ENCODE data around the gene PTBP2.
"Not testable (repeated sequence)": the region's sequence is repeated elsewhere in the genome, so short reads cannot be mapped to it uniquely, and the experiment has no call there.

The PTBP2 gene

GRCh38 chr1:96790599-96790998, 69.0 kb downstream of the PTBP2 start:
- TF ChIP-seq EZH2phosphoT487 (IDR thresholded peaks at IDR 0.05; ENCODE audit: low read depth) (no peak), CTCF (IDR thresholded peaks at IDR 0.05; ENCODE audit: low read depth, low read length) (no peak)
- H2AFZ ChIP-seq (ENCODE audit: low read depth, low read length) = no peak overlapping the region
- H3K27ac ChIP-seq (ENCODE audit: low read length) = no peak overlapping the region
- H3K9ac ChIP-seq (ENCODE audit: low read length) = no peak overlapping the region
- H3K9me3 ChIP-seq (ENCODE audit: insufficient read depth, low read length) = no peaks in the 10 kb centered on the region
- no peaks in the 10 kb centered on the region for H4K20me1 ChIP-seq (ENCODE audit: insufficient read depth, low read length)
- no peaks in the 10 kb centered on the region for H3K27me3 ChIP-seq (ENCODE audit: low read depth, low read length)
- no peaks in the 10 kb centered on the region for H3K79me2 ChIP-seq (ENCODE audit: low read length)
- H3K4me2 ChIP-seq (ENCODE audit: low read length) = no peak overlapping the region
- H3K4me1 ChIP-seq (ENCODE audit: low read length) = no peaks in the 10 kb centered on the region
- peaks cover 15% of the 10 kb centered on the region for H3K36me3 ChIP-seq (replicated peaks; ENCODE audit: low read depth, low read length)
- no peak overlapping the region for H3K4me3 ChIP-seq (ENCODE audit: low read length)

GRCh38 chr1:96792220-96792619, 70.6 kb downstream of the PTBP2 start:
- H3K9ac ChIP-seq (ENCODE audit: low read length) = no peak overlapping the region
- no peak overlapping the region for H3K27ac ChIP-seq (ENCODE audit: low read length)
- H3K36me3 ChIP-seq (replicated peaks; ENCODE audit: low read depth, low read length) = peaks cover 15% of the 10 kb centered on the region
- H4K20me1 ChIP-seq (ENCODE audit: insufficient read depth, low read length) = no peaks in the 10 kb centered on the region
- H3K79me2 ChIP-seq (ENCODE audit: low read length) = no peaks in the 10 kb centered on the region
- TF ChIP-seq CTCF (IDR thresholded peaks at IDR 0.05; ENCODE audit: low read depth, low read length) (no peak), EZH2phosphoT487 (IDR thresholded peaks at IDR 0.05; ENCODE audit: low read depth) (no peak)
- H3K4me1 ChIP-seq (ENCODE audit: low read length) = no peaks in the 10 kb centered on the region
- no peak overlapping the region for H3K4me2 ChIP-seq (ENCODE audit: low read length)
- no peak overlapping the region for H3K4me3 ChIP-seq (ENCODE audit: low read length)
- H3K27me3 ChIP-seq (ENCODE audit: low read depth, low read length) = no peaks in the 10 kb centered on the region
- H2AFZ ChIP-seq (ENCODE audit: low read depth, low read length) = no peak overlapping the region
- no peaks in the 10 kb centered on the region for H3K9me3 ChIP-seq (ENCODE audit: insufficient read depth, low read length)

- not testable (repeated sequence) for H3K9me3 ChIP-seq (ENCODE audit: insufficient read depth, low read length); H3K79me2 ChIP-seq (ENCODE audit: low read length); H3K4me1 ChIP-seq (ENCODE audit: low read length); H3K27me3 ChIP-seq (ENCODE audit: low read depth, low read length); H2AFZ ChIP-seq (ENCODE audit: low read depth, low read length); H3K27ac ChIP-seq (ENCODE audit: low read length); H3K36me3 ChIP-seq (replicated peaks; ENCODE audit: low read depth, low read length); H4K20me1 ChIP-seq (ENCODE audit: insufficient read depth, low read length); H3K4me2 ChIP-seq (ENCODE audit: low read length); H3K4me3 ChIP-seq (ENCODE audit: low read length); H3K9ac ChIP-seq (ENCODE audit: low read length)
Observed at GRCh38 chr1:96801696-96802095, 80.1 kb downstream of the PTBP2 start.

- Histone ChIP-seq H3K4me1 (ENCODE audit: low read length) (no peaks in the 10 kb centered on the region), H3K4me3 (ENCODE audit: low read length) (no peak overlapping the region), H3K4me2 (ENCODE audit: low read length) (no peak overlapping the region), H3K9me3 (ENCODE audit: insufficient read depth, low read length) (no peaks in the 10 kb centered on the region), H3K36me3 (replicated peaks; ENCODE audit: low read depth, low read length) (peaks cover 7% of the 10 kb centered on the region), H3K27me3 (ENCODE audit: low read depth, low read length) (no peaks in the 10 kb centered on the region), H2AFZ (ENCODE audit: low read depth, low read length) (no peak overlapping the region), H3K9ac (ENCODE audit: low read length) (no peak overlapping the region), H3K27ac (ENCODE audit: low read length) (no peak overlapping the region), H4K20me1 (ENCODE audit: insufficient read depth, low read length) (no peaks in the 10 kb centered on the region), H3K79me2 (ENCODE audit: low read length) (no peaks in the 10 kb centered on the region)
- no peak for TF ChIP-seq CTCF (IDR thresholded peaks at IDR 0.05; ENCODE audit: low read depth, low read length)
- no peak for TF ChIP-seq EZH2phosphoT487 (IDR thresholded peaks at IDR 0.05; ENCODE audit: low read depth)
Observed at GRCh38 chr1:96804648-96805047, 83.1 kb downstream of the PTBP2 start.

GRCh38 chr1:96808191-96808590, 86.6 kb downstream of the PTBP2 start:
- H3K9me3 ChIP-seq (ENCODE audit: insufficient read depth, low read length) = no peaks in the 10 kb centered on the region
- no peak overlapping the region for H3K9ac ChIP-seq (ENCODE audit: low read length)
- no peaks in the 10 kb centered on the region for H4K20me1 ChIP-seq (ENCODE audit: insufficient read depth, low read length)
- H3K27me3 ChIP-seq (ENCODE audit: low read depth, low read length) = no peaks in the 10 kb centered on the region
- H3K4me3 ChIP-seq (ENCODE audit: low read length) = no peak overlapping the region
- TF ChIP-seq CTCF (IDR thresholded peaks at IDR 0.05; ENCODE audit: low read depth, low read length) = no peak
- TF ChIP-seq EZH2phosphoT487 (IDR thresholded peaks at IDR 0.05; ENCODE audit: low read depth) = no peak
- H3K4me1 ChIP-seq (ENCODE audit: low read length) = peaks cover 7% of the 10 kb centered on the region
- H3K4me2 ChIP-seq (ENCODE audit: low read length) = no peak overlapping the region
- no peaks in the 10 kb centered on the region for H3K79me2 ChIP-seq (ENCODE audit: low read length)
- H2AFZ ChIP-seq (ENCODE audit: low read depth, low read length) = no peak overlapping the region
- H3K36me3 ChIP-seq (replicated peaks; ENCODE audit: low read depth, low read length) = peaks cover 13% of the 10 kb centered on the region
- no peak overlapping the region for H3K27ac ChIP-seq (ENCODE audit: low read length)

Measured in OCI-LY3 (cell line).